Epidermal melanocyte (primary cell): ENCODE measurements around the gene TP53BP1.

Experiments
- DNase-seq: peaks from one replicate; pipeline ENCODE4 v3.0.0; 2011; ENCODE audit warnings: low spot score; ENCODE audit not compliant: insufficient read length

TP53BP1 gene

GRCh38 chr15:43518197-43518761, 25.3 kb upstream of the TP53BP1 start:
- DNase-seq, result no peak

DNA sequence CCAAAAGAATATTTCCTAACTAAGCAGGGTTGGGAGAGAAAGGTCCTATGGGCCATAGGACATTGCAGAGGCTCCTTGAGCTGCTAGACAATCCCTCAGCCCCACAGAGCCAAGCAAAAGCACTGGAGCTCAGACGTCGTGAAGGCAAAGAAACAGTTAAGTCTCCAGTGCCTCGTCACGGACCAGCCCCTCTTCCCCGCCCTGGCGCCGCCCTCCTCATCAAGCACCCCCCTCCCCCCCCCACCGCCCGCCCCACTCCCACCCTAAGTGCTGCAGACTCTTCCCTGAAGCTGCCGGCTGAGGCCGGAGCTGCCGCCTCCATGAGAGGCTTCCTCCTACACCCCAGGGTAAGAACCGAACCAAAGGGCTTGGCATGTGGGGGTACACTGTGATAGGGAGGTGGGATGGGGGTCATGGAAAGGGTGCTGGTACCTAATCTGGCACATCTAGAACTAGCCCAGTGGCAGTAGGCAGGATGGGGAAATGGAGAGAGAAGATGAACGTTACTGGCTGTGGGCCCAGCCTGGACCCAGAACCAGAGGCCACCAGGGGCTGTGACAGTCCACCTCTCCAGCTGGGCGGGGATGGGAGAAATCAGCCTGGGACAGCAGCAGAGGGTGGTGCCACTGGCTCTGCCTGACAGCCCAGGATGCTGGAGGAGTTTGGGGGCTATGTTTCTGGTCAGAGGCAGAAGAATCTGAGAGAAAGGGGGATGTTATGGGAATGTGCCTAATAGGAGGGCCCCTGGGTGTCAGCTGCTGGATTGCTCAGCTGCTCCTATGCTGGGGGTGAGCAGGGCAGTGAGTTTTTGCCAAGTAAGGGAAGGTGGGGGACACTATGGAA, 24.6 kb upstream of the TP53BP1 start, which contains the start of gene MAP1A:
Gene MAP1A (plus strand): TSS at position 255 of the 843 bp plus-strand sequence. CDS start 3,866 bp downstream, outside the sequence.
- DNase-seq, result peak; percentile 78

- no peak for DNase-seq
These were observed 23.9 kb upstream of the TP53BP1 start for GRCh38 chr15:43516801-43517353.

DNA sequence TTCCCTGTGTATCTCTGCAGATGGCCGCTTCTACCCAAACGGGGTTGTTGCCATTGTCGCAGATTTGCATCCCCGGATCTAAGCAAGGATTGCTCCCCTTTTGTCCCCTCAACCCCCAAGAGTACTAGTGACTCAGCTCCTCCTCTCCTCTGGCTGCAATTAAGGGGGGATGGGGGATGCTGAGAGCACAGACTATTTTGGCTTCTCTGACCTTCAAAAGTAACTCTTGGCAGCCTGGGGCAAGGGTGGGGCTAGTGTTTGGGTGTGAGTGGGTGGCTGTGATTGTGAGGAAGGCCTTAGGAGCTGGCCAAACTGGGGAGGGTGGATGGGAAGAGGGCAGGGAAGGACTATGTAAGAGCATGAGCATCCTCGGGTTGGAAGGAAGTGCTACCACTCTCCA, 23.2 kb upstream of the TP53BP1 start:
- DNase-seq, result no peak

- DNase-seq, result no peak
These were observed 22.8 kb upstream of the TP53BP1 start for GRCh38 chr15:43515741-43516140.

- no peak for DNase-seq
These were observed 21.5 kb upstream of the TP53BP1 start for GRCh38 chr15:43514241-43515057.

- DNase-seq, result no peak
These were observed 20.6 kb upstream of the TP53BP1 start for GRCh38 chr15:43513550-43513949.

- no peak for DNase-seq
These were observed 18.3 kb upstream of the TP53BP1 start for GRCh38 chr15:43511012-43511885.

- peak; percentile 85 for DNase-seq
These were observed 17.4 kb upstream of the TP53BP1 start for GRCh38 chr15:43510200-43511011.

DNA sequence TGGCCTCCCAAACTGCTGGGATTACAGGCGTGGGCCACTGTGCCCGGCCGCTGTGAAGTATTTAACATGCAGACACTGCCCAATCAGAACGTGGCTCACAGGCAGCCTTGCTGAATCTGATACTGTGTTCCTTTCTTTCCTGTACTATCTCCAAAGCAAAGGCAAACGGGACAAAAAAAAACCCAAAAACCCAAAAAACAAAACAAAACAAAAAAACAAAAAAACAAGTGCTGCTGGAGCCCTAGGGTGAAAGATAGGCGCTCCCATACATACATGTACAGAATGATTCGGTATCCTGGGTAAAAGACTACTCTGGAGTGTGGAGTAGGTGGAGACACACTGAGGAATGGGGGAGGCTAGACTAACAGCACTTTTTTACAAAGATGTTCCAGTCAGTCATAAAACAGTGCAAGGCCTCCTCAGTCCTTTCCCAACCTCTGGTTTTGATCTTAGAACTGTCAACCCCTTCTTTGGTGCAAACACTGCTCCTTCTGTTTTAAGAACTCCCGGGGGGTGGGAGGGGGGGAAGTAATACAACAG, 16.8 kb upstream of the TP53BP1 start:
- DNase-seq, result no peak

DNA sequence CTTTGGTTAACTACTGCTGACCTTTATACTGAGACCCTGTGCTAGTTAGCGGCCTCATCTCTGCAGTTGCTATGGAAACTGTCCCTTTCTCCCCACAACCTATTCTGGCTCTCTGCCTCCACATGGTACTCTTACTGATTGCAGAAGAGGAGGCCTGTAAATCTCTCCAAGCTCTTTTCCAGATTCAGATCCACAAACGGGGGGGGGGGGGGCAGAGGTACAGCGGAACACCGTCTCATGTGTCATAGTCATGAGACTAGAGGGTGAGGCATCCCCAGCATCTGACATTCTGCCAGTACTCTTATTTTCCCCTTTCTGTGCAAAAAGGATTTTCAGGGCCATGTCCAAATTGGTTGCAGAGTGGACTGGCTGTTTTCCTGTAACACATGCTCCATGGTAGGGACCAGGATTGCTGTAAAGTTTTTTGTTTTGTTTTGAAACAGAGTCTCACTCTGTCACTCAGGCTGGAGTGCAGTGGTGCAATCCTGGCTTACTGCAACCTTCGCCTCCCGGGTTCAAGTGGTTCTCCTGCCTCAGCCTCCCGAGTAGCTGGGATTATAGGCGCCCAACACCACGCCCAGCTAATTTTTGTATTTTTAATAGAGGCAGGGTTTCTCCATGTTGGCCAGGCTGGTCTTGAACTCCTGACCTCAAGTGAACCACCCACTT, 16.2 kb upstream of the TP53BP1 start:
- no peak for DNase-seq

- no peak for DNase-seq
These were observed 15.5 kb upstream of the TP53BP1 start for GRCh38 chr15:43508421-43508820.

DNA sequence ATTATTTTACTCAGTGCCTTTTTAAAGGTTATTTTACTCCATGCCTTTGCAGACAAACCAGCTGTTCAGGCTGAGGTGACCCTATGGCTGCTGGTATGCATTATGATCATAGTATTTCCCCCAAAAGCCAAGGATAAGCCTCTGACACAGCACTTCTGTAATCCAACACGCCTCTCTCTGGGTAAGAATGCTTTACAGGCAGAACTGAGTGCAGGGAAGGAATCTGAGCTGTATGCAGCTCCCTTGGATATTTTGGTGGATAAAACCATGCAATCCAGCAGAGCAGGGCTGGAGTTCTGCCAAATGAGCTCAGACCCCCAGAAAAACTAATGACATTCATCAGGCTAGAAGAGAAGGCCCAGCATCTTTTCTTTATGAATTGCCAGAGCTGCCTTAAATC, 12.8 kb upstream of the TP53BP1 start:
- DNase-seq, result no peak

DNA sequence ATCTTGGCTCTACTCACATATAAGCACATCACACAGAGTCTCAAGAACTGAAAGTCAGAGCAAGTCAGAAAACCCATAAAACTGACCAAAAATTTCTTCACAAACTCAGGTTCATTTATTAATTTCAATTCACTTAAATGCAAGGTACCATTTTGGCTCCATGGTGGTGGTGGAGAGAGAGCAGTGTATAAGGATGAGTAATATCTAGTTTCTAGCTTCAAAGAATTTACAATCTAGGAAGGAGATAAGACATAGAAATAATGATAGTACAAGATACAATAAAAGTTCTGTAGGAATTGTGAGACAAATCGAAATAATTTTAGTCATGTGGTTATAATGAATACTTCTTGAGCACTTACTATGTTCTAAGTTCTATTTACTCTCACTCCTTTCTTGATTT, 6.7 kb upstream of the TP53BP1 start:
- DNase-seq, result no peak

DNA sequence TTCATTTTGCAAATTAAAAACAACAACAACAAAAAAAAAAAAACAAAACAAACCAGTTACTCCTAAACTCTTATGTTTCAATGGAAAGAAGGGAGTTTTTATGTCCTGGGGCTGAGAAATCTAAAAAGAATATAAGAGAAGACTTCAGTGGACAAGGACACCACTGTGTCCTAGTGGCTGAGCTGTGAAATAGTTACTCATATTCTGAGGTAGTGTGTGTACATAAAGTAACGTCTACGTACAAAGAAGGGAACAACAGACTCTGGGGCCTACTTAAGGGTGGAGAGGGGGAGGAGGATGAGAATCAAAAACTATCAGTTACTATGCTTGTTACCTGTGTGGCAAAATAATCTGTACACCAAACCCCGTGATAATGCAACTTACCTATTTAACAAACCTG, 6.0 kb upstream of the TP53BP1 start:
- DNase-seq, result no peak

DNA sequence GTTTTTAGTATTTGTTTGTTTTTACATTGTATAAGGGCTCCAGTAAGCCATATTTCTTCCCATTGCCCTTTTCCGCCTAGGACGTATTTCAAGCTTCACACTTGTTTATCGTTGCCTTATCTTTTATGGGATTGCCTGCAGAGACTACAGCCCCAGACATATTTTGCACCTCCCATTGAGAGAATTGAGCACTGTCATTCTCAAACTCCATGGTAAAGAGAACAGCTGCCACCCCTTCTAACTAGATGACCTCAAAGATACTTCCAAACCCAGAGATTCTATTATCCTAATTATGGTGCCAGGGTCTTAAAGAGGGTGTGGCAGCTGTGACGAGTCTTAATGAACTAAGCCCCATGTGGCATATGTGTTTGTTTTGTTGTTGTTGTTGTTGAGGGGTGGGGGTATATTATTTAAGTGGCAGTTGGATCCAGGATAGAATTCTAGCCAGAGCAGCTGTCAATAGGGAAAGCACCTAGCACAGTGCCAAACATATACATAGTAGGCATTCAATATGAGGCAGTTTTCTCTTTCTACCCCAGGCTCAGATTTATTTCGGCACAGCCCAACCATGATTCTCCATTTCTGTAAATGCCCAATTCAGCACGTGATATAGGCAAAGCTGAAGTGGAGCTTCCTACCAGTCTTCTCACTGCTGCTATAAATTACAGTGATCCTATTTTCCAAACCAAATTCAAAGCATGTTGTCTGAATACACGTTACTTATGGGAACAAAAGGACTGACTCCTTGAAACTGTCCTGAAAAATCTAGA, 932 bp upstream of the TP53BP1 start:
- no peak for DNase-seq

GRCh38 chr15:43492266-43492665, 690 bp downstream of the TP53BP1 start:
- DNase-seq, result no peak

DNA sequence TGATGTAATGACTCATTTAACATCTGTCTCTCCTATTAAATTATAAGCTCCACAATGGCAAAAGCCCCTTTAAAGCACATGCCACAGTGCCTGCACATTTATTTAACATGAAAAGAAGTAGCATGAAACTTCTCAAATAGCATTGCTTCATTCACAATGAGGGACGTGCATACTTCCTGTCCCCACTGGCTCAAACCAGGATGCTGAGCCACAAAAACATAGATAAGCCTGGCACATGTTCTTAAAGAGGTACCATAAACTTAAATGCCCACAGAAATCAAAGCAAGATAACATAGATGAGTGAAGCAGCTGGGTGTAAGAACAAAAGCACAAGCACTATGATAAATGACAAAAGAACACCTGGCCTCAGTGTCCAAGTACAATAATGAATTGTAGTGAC, 3.8 kb downstream of the TP53BP1 start:
- no peak for DNase-seq
